Putamen (tissue), 1 donor: ENCODE measurements around the gene OR5B17.
"Not testable (repeated sequence)": the region's sequence is repeated elsewhere in the genome, so short reads cannot be mapped to it uniquely, and the experiment has no call there.

Source experiments
- DNase-seq: peaks from one replicate; pipeline ENCODE4 v3.0.0-alpha.2; 2016; ENCODE audit warnings: low spot score

OR5B17 gene

GRCh38 chr11:58358969-58359368, at the start of gene OR5B17:
OR5B17 (minus strand) TSS chr11:58359069; CDS start chr11:58359069, 0 bp downstream.
- no peak for DNase-seq

- no peak for DNase-seq
These were observed 47.9 kb upstream of the OR5B17 start, which contains the start of gene OR5B3 for GRCh38 chr11:58406774-58407173. OR5B3 (minus strand) TSS chr11:58406874; CDS start chr11:58403409, 3,465 bp downstream.

- not testable (repeated sequence) for DNase-seq
These were observed 40.8 kb upstream of the OR5B17 start for GRCh38 chr11:58399622-58400021.

- no peak for DNase-seq
These were observed 36.7 kb upstream of the OR5B17 start for GRCh38 chr11:58395581-58395980.

- no peak for DNase-seq
These were observed 35.3 kb upstream of the OR5B17 start for GRCh38 chr11:58394195-58394594.

GRCh38 chr11:58392746-58393145, 33.9 kb upstream of the OR5B17 start:
- no peak for DNase-seq

- DNase-seq = no peak
These were observed 33.0 kb upstream of the OR5B17 start for GRCh38 chr11:58391879-58392278.

GRCh38 chr11:58390551-58391063, 31.7 kb upstream of the OR5B17 start:
- DNase-seq = no peak

GRCh38 chr11:58354727-58355126, 4.1 kb downstream of the OR5B17 start:
- DNase-seq = no peak

- no peak for DNase-seq
These were observed 13.7 kb downstream of the OR5B17 start for GRCh38 chr11:58345204-58345603.

GRCh38 chr11:58334708-58335107, 24.2 kb downstream of the OR5B17 start:
- DNase-seq = no peak

GRCh38 chr11:58330861-58331260, 28.0 kb downstream of the OR5B17 start:
- DNase-seq = no peak

GRCh38 chr11:58318532-58318931, 40.3 kb downstream of the OR5B17 start:
- no peak for DNase-seq

GRCh38 chr11:58316142-58316541, 42.7 kb downstream of the OR5B17 start:
- no peak for DNase-seq
